HepG2 (cell line): Measurements from ENCODE around the gene PRKCSH. TPM values are rescaled to one million over a fixed set of nuclear protein-coding genes. Genes with fewer than 3 reads are reported as not detected.

ENCODE experiments used
- ASH2L ChIP-seq: fragments of 300-600, 200-600 bp; sonication (generic); IDR thresholded peaks from 2 replicates; pipeline ENCODE4 v1.7.0; 2017; ENCODE audit warnings: low read depth, mild to moderate bottlenecking, moderate library complexity, mixed read lengths, low read length; ENCODE audit not compliant: insufficient read length
- CBX2 ChIP-seq, 2 experiments: fragments of 200-600 bp in 1 of 2; sonication (generic); formaldehyde crosslinking in 1 of 2; IDR thresholded peaks; 2 replicates each; pipeline versions ENCODE4 v1.7.0 to v1.8.1; 2018 to 2022; ENCODE audit warnings: low read depth in 2 of 2, low read length in 1 of 2, mild to moderate bottlenecking in 1 of 2, missing genetic modification reagents in 1 of 2
- CEBPG ChIP-seq: IDR thresholded peaks from 2 replicates; pipeline ENCODE4 v1.6.1; 2016
- CHD2 ChIP-seq: IDR thresholded peaks from 2 replicates; pipeline ENCODE4 v1.6.1; 2011; ENCODE audit warnings: low read depth, low read length, improper control_type of control experiment
- DPF2 ChIP-seq: sonication (generic); formaldehyde crosslinking; IDR thresholded peaks from 2 replicates; pipeline ENCODE4 v1.4.0; 2020; ENCODE audit warnings: mild to moderate bottlenecking, low read depth, missing genetic modification reagents, borderline replicate concordance
- EED ChIP-seq: sonication (generic); formaldehyde crosslinking; IDR thresholded peaks from 2 replicates; pipeline ENCODE4 v1.5.0; 2020; ENCODE audit warnings: mild to moderate bottlenecking, missing genetic modification reagents
- FOXA3 ChIP-seq: IDR thresholded peaks from 2 replicates; pipeline ENCODE4 v1.6.1; 2016; ENCODE audit warnings: missing genetic modification reagents, missing compliant biosample characterization
- GMEB2 ChIP-seq: IDR thresholded peaks from 2 replicates; pipeline ENCODE4 v1.6.1; 2016; ENCODE audit warnings: missing biosample characterization, missing genetic modification reagents, low read depth
- HDAC1 ChIP-seq: sonication (generic); formaldehyde crosslinking; IDR thresholded peaks from 2 replicates; pipeline ENCODE4 v1.5.1; 2020; ENCODE audit warnings: mild to moderate bottlenecking, missing genetic modification reagents
- HNF4A ChIP-seq: sonication (generic); formaldehyde crosslinking; IDR thresholded peaks from 2 replicates; pipeline ENCODE4 v1.4.0; 2020; ENCODE audit warnings: missing genetic modification reagents
- KAT8 ChIP-seq: IDR thresholded peaks from 2 replicates; pipeline ENCODE4 v1.6.1; 2016; ENCODE audit warnings: missing genetic modification reagents, missing compliant biosample characterization
- KMT2A ChIP-seq: sonication (generic); formaldehyde crosslinking; IDR thresholded peaks from 2 replicates; pipeline ENCODE4 v1.4.0; 2020; ENCODE audit warnings: missing genetic modification reagents
- LRRFIP1 ChIP-seq: sonication (generic); formaldehyde crosslinking; conservative IDR thresholded peaks from 2 replicates; pipeline ENCODE4 v1.4.0; 2020; ENCODE audit warnings: missing genetic modification reagents
- MYPOP ChIP-seq: sonication (generic); formaldehyde crosslinking; IDR thresholded peaks from 2 replicates; pipeline ENCODE4 v1.8.1; 2023; ENCODE audit warnings: mild to moderate bottlenecking, moderate library complexity, missing genetic modification reagents
- NFYC ChIP-seq: IDR thresholded peaks from 2 replicates; pipeline ENCODE4 v1.6.1; 2016; ENCODE audit warnings: missing genetic modification reagents, missing compliant biosample characterization
- SMAD3 ChIP-seq: sonication (generic); formaldehyde crosslinking; IDR thresholded peaks from 2 replicates; pipeline ENCODE4 v1.4.0; 2020; ENCODE audit warnings: missing genetic modification reagents
- TEAD2 ChIP-seq: sonication (generic); formaldehyde crosslinking; IDR thresholded peaks from 2 replicates; pipeline ENCODE4 v1.9.0; 2021; ENCODE audit warnings: missing genetic modification reagents
- TOE1 ChIP-seq: sonication (generic); formaldehyde crosslinking; IDR thresholded peaks from 2 replicates; pipeline ENCODE4 v1.4.0; 2020; ENCODE audit warnings: mild to moderate bottlenecking, missing genetic modification reagents
- ZMYM4 ChIP-seq: sonication (generic); formaldehyde crosslinking; IDR thresholded peaks from 2 replicates; pipeline ENCODE4 v1.8.1; 2023; ENCODE audit warnings: mild to moderate bottlenecking, missing genetic modification reagents
- ZNF777 ChIP-seq: sonication (generic); formaldehyde crosslinking; IDR thresholded peaks from 2 replicates; pipeline ENCODE4 v1.4.0; 2020; ENCODE audit warnings: missing genetic modification reagents
- ZSCAN21 ChIP-seq: sonication (generic); formaldehyde crosslinking; IDR thresholded peaks from 2 replicates; pipeline ENCODE4 v1.8.0; 2022; ENCODE audit warnings: mild to moderate bottlenecking, missing genetic modification reagents, moderate library complexity, borderline replicate concordance
- polyA plus RNA-seq, 8 experiments: library from polyadenylated mRNA; depleted of rRNA in 3 of 8; stranded (reverse) in 7 of 8; unstranded in 1 of 8; fragments of >200 nt; fragmentation: Illumina TruSeq in 4 of 8; extraction: Trizol in 4 of 8; gene quantifications; 2 replicates each; pipeline versions ENCODE4 v1.2.1 to v1.2.3, GENCODE V29; 2011 to 2016; ENCODE audit warnings: low read depth in 4 of 8, missing spikeins in 1 of 8, mixed read lengths in 1 of 8; ENCODE audit not compliant: insufficient read depth in 1 of 8
- total RNA-seq, 5 experiments: library from RNA; depleted of rRNA; stranded (reverse); fragments of >200 nt; fragmentation: Illumina TruSeq; extraction: Trizol; gene quantifications; 2 replicates each; pipeline ENCODE4 v1.2.3, GENCODE V29; 2016; ENCODE audit warnings: low read depth in 1 of 5
- TF ChIP-seq, protein P1 (sequence below): sonication (generic); formaldehyde crosslinking; IDR thresholded peaks from 2 replicates; pipeline ENCODE4 v1.5.0; 2020; ENCODE audit warnings: mild to moderate bottlenecking, missing genetic modification reagents
- TF ChIP-seq, protein P2 (sequence below): sonication (generic); formaldehyde crosslinking; IDR thresholded peaks from 2 replicates; pipeline ENCODE4 v1.4.0; 2020; ENCODE audit warnings: missing genetic modification reagents

PRKCSH gene
- total and polyA plus RNA-seq, 2 of the 13 experiments (the other 11 are each of a cell fraction or from before 2014, with no cell fraction given) = 85.1 to 125 TPM

GRCh38 chr19:11482384-11483050 lies 47.1 kb downstream of the PRKCSH start (continued):
- no peak for TF ChIP-seq CBX2 (IDR thresholded peaks at IDR 0.05; ENCODE audit: low read depth, low read length)
- TF ChIP-seq CBX2 (CRISPR knock-in tag; IDR thresholded peaks at IDR 0.05; ENCODE audit: low read depth) = no peak
- 0 out of 2 replicates have a peak, but pooled peaks have one; percentile 54 for TF ChIP-seq TEAD2 (CRISPR knock-in tag)
- TF ChIP-seq FOXA3 (CRISPR knock-in tag) = peak; percentile 61
- no peak for TF ChIP-seq EED (CRISPR knock-in tag)
- no peak for TF ChIP-seq LRRFIP1
- TF ChIP-seq CEBPG (CRISPR knock-in tag) = peak; percentile 26; the same call in 1 of the 2 replicates
- peak; percentile 74; the same call in 1 of the 2 replicates for TF ChIP-seq ZMYM4 (CRISPR knock-in tag)
- TF ChIP-seq SMAD3 (CRISPR knock-in tag) = no peak
- TF ChIP-seq HDAC1 (CRISPR knock-in tag) = 0 out of 2 replicates have a peak, but pooled peaks have one; percentile 13
- no peak for TF ChIP-seq CHD2
- TF ChIP-seq MYPOP (CRISPR knock-in tag) = 0 out of 2 replicates have a peak, but pooled peaks have one; percentile 47
- no peak for TF ChIP-seq GMEB2 (CRISPR knock-in tag)
- no peak; the same call in 1 of the 2 replicates for TF ChIP-seq KMT2A (CRISPR knock-in tag)
- TF ChIP-seq, protein P1, sequence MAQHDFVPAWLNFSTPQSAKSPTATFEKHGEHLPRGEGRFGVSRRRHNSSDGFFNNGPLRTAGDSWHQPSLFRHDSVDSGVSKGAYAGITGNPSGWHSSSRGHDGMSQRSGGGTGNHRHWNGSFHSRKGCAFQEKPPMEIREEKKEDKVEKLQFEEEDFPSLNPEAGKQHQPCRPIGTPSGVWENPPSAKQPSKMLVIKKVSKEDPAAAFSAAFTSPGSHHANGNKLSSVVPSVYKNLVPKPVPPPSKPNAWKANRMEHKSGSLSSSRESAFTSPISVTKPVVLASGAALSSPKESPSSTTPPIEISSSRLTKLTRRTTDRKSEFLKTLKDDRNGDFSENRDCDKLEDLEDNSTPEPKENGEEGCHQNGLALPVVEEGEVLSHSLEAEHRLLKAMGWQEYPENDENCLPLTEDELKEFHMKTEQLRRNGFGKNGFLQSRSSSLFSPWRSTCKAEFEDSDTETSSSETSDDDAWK = no peak
- TF ChIP-seq ASH2L = no peak
- no peak for TF ChIP-seq HNF4A (CRISPR knock-in tag)
- TF ChIP-seq TOE1 = no peak; the same call in 1 of the 2 replicates
- no peak for TF ChIP-seq ZNF777 (CRISPR knock-in tag)
- TF ChIP-seq ZSCAN21 (CRISPR knock-in tag) = peak; percentile 74; the same call in 1 of the 2 replicates
- TF ChIP-seq NFYC = peak; percentile 32; the same call in 1 of the 2 replicates
- TF ChIP-seq, protein P2, sequence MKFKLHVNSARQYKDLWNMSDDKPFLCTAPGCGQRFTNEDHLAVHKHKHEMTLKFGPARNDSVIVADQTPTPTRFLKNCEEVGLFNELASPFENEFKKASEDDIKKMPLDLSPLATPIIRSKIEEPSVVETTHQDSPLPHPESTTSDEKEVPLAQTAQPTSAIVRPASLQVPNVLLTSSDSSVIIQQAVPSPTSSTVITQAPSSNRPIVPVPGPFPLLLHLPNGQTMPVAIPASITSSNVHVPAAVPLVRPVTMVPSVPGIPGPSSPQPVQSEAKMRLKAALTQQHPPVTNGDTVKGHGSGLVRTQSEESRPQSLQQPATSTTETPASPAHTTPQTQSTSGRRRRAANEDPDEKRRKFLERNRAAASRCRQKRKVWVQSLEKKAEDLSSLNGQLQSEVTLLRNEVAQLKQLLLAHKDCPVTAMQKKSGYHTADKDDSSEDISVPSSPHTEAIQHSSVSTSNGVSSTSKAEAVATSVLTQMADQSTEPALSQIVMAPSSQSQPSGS (CRISPR knock-in tag) = peak; percentile 75
- peak; percentile 45; the same call in 1 of the 2 replicates for TF ChIP-seq KAT8
- no peak for TF ChIP-seq DPF2 (CRISPR knock-in tag)
